Activated T-cell treated with anti-CD3 and anti-CD28 coated beads, Interleukin-2, amount 50 U/mL, for 4 hours (primary cell): ENCODE data around the gene IGSF23. TPM values are rescaled to one million over a fixed set of nuclear protein-coding genes. Genes with fewer than 3 reads are reported as not detected.
A peak's percentile ranks its signal among the peaks of the same experiment; 100 is the strongest.
"Not testable (repeated sequence)": the region's sequence is repeated elsewhere in the genome, so short reads cannot be mapped to it uniquely, and the experiment has no call there.

Experiments
- ATAC-seq, 2 donors: fragments of 200-7000 bp; cut with Tn5 transposase; one replicate each; pipeline ENCODE4 v1.10.0; 2021
- DNase-seq: peaks from one replicate; pipeline ENCODE4 v3.0.0-alpha.2; 2020
- H3K27me3 Mint-ChIP-seq: one replicate; pipeline ENCODE4 v1.8.0; 2021; ENCODE audit warnings: low read depth, mixed read lengths
- H3K36me3 Mint-ChIP-seq: one replicate; pipeline ENCODE4 v1.8.0; 2022; ENCODE audit warnings: mixed read lengths; ENCODE audit not compliant: insufficient read depth
- H3K4me1 Mint-ChIP-seq: one replicate; pipeline ENCODE4 v1.8.0; 2021; ENCODE audit warnings: low read depth, mixed read lengths
- H3K4me3 Mint-ChIP-seq: one replicate; pipeline ENCODE4 v1.8.0; 2021; ENCODE audit warnings: mild to moderate bottlenecking, moderate library complexity, mixed read lengths
- H3K9me3 Mint-ChIP-seq: one replicate; pipeline ENCODE4 v1.8.0; 2021; ENCODE audit warnings: mixed read lengths
- total RNA-seq, 3 donors: library from RNA; stranded (reverse); gene quantifications; one replicate each; pipeline ENCODE4 v1.2.1, GENCODE V29; 2021

IGSF23 gene
- total RNA-seq, 3 donors from 2014 or later = not detected

DNA sequence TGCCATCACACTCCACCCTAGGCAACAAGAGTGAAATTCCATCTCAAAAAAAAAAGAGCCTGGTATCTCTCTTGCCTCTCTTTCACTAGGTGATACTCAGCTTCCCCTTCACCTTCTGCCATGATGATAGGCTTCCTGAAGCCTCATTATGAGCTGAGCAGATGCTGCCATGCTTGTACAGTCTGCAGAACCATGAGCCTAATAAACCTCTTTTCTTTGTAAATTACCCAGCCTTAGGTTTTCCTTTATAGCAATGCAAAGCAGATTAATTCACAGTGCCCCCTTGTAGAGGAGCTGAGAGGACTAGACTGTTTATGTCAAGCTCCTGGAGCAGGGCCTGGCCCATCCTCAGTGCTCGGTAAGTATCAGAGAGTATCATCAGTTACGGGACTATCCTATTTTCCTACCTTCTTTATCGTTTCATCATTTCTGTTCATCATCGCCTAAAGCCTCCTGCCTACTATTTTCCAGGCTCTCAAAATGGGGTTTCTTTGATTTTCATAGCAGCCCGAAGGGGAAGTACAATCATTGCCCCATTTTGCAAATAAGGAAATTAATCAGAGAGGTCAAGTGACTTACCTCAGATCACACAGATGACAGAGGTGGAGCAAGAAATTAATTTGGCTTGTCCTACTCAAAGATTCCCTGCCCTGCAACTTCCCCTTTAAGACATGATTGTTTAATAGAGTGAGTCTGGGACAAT, 33.5 kb upstream of the IGSF23 start:
- DNase-seq (no peak), ATAC-seq (no peak)
- H3K27me3 Mint-ChIP-seq = peaks cover 17% of the 10 kb centered on the region
- no peaks in the 10 kb centered on the region for H3K4me1 Mint-ChIP-seq
- peaks cover 5% of the 10 kb centered on the region for H3K9me3 Mint-ChIP-seq
- H3K36me3 Mint-ChIP-seq = no peaks in the 10 kb centered on the region
- no peak overlapping the region for H3K4me3 Mint-ChIP-seq

DNA sequence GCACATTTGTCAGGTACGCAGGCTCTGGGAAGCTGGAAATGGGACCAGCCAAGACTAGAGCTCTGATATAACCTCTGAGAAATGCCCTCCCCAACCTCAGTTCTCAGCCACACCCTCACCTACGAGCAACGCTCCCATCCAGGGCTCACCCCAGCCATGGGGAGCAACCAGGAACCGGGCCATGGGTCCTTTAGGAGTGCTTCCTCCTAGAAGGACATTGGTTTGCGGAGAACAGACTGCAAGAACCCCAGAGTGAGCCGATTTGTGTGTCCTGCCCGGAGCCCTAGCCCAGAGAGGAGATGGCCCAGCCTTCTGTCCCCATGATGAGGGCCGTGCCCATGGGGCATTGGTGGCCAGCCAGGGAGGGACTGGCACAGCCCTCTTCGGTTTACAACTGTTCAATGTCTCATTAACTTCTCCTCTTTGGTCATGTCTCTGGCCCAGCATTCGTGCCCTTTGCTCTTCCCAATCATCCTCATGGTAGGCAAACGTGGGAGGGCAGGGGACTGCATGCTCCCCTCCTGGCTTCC, 32.9 kb upstream of the IGSF23 start:
- DNase-seq = no peak
- no peak overlapping the region for H3K4me3 Mint-ChIP-seq
- H3K27me3 Mint-ChIP-seq = peaks cover 17% of the 10 kb centered on the region
- no peaks in the 10 kb centered on the region for H3K36me3 Mint-ChIP-seq
- H3K4me1 Mint-ChIP-seq = no peaks in the 10 kb centered on the region
- ATAC-seq = no peak
- peaks cover 5% of the 10 kb centered on the region for H3K9me3 Mint-ChIP-seq

DNA sequence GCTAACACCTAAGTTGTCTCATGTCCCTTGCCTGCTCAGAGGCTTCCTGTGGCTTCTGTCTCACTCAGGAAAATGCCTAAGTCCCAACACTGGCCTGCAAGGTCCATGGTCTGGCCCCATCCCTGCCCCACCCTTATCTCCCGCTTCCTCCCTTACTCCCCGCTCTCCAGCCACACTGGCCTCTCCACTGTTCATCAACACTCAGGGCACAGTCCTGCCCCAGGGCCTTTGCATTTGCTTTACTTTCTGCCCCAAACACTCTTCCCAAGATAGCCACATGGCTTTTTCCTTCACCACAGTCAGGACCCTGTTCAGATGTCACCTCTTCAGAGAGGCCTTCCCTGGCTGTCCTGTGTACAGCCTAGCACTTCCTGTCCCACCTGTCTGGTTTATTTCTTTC, 32.1 kb upstream of the IGSF23 start:
- ATAC-seq = no peak
- Mint-ChIP-seq H3K27me3 (peaks cover 17% of the 10 kb centered on the region), H3K4me1 (no peaks in the 10 kb centered on the region), H3K9me3 (peaks cover 5% of the 10 kb centered on the region), H3K4me3 (no peak overlapping the region), H3K36me3 (no peaks in the 10 kb centered on the region)
- no peak for DNase-seq

DNA sequence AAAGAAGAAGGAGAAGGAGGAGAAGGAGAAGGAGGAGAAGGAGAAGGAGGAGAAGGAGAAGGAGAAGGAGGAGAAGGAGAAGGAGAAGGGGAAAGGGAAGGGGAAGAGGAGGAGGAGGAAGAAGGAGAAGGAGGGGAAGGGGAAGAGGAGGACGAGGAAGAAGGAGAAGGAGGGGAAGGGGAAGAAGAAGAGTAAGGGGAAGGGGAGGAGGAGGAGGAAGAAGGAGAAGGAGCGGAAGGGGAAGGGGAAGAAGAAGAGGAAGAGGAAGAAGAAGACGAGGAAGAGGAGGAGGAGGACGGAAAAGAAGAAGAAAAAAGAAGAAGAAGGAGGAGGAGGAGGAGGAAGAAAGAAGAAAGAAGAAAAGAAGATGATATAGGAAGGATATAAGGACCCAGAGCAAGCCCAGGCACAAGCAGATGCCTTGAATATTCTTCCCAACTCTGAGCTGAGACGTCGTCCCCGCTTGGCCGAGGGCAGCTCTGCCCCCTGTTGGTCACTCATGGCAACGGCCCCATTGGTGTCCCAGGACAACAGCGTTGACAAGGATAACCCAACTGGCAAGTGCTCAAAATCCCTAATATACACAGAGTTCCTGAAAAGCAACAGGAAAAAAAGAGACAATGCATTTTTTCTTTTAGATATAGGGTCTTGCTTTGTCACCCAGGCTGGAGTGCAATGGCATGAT, 30.6 kb upstream of the IGSF23 start:
- DNase-seq = no peak
- no peaks in the 10 kb centered on the region for H3K36me3 Mint-ChIP-seq
- no peak for ATAC-seq
- peaks cover 4% of the 10 kb centered on the region for H3K9me3 Mint-ChIP-seq
- no peaks in the 10 kb centered on the region for H3K4me1 Mint-ChIP-seq
- no peak overlapping the region for H3K4me3 Mint-ChIP-seq
- H3K27me3 Mint-ChIP-seq = peaks cover 17% of the 10 kb centered on the region

DNA sequence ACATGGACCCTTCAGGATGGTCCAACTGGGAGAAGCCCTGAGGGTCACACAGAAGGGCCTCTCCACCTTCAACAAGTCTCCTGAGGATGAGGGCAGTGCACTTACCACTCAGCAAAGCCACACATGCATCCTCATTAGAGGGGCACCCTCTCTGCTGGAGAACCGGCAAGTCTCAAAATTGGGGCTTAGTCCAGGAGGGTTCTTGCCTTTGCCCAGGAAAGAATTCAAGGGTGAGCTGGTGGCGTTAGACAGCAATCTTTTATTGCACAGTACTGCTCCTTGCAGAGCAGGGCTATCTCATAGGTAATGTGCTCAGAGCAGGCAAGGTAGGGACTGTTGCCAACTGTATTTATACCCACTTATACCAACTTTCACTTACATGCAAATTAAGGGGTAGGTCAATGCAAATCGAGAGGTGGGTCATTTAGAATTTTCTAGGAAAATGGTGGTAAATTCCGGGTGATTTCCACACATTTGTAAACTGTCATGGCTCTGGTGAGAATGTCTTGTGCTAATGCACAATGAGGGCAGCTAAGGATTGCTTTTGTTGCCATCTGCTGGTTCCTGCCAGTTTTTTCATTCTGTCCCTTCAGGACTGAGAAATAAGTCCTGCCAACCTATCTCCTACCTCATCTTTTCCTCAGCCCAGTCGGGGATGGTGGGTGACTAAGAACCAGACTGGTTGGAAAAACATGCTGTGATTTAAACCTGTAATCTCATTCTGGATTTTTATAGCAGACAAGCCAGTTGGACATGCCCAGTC, 27.8 kb upstream of the IGSF23 start:
- Mint-ChIP-seq H3K36me3 (no peaks in the 10 kb centered on the region), H3K27me3 (peaks cover 18% of the 10 kb centered on the region), H3K9me3 (no peaks in the 10 kb centered on the region), H3K4me1 (peaks cover 3% of the 10 kb centered on the region), H3K4me3 (no peak overlapping the region)
- DNase-seq (no peak), ATAC-seq (no peak)

DNA sequence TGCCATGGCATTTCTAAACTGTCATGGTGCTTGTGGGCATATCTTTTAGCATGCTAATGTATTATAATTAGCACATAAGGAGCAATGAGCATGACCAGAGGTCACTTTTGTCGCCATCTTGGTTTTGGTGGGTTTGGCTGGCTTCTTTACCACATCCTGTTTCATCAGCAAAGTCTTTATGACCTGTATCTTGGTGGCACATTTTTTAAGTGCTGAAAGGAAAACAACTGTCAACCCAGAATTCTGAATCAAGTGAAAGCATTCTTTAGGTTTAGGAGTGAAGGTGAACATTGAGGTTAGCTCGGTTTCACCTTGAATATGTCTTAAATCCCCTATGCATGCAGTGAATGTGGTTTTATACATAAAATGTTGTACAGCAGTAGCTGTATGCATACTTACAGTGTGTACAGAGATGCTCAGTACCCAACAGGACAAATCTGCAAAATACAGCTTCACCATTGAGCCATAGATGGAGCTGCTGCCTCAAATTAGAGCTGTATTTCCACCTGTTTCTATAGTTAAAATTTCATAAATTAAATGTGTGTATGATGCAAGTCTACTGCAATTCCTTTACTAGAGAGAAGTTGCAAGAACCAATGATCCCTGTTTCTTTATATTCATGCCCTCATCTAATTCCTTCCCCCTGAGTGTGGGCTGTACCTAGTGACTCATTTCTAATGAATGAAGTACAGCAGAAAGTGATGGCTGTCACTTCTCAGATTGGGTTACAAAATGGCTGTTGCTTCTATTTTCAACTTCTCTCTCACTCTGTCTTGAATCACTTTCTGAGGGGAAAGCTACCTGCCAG, 25.2 kb upstream of the IGSF23 start:
- peak; percentile 75 to 76 for ATAC-seq
- no peaks in the 10 kb centered on the region for H3K9me3 Mint-ChIP-seq
- H3K4me1 Mint-ChIP-seq = peaks cover 3% of the 10 kb centered on the region
- H3K36me3 Mint-ChIP-seq = no peaks in the 10 kb centered on the region
- DNase-seq = no peak
- H3K27me3 Mint-ChIP-seq = peaks cover 29% of the 10 kb centered on the region
- no peak overlapping the region for H3K4me3 Mint-ChIP-seq

DNA sequence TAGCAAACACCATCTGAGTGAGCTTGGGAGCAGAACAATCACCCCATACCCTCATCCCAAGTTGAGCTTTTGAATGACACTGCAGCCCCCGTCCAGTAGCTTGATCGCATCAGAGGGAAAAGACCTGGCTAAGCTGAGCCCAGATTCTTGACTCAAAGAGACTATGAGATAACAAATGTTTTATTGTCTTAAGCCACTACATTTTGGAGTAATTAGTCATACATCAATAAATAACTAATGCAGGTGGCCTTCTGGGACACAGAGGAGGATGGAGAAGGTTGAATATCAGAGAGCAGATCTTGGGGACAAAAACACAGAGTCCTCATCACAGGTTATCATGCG, 24.6 kb upstream of the IGSF23 start:
- ATAC-seq (no peak), DNase-seq (no peak)
- Mint-ChIP-seq H3K36me3 (no peaks in the 10 kb centered on the region), H3K4me1 (peaks cover 3% of the 10 kb centered on the region), H3K27me3 (peaks cover 25% of the 10 kb centered on the region), H3K9me3 (no peaks in the 10 kb centered on the region), H3K4me3 (no peak overlapping the region)

DNA sequence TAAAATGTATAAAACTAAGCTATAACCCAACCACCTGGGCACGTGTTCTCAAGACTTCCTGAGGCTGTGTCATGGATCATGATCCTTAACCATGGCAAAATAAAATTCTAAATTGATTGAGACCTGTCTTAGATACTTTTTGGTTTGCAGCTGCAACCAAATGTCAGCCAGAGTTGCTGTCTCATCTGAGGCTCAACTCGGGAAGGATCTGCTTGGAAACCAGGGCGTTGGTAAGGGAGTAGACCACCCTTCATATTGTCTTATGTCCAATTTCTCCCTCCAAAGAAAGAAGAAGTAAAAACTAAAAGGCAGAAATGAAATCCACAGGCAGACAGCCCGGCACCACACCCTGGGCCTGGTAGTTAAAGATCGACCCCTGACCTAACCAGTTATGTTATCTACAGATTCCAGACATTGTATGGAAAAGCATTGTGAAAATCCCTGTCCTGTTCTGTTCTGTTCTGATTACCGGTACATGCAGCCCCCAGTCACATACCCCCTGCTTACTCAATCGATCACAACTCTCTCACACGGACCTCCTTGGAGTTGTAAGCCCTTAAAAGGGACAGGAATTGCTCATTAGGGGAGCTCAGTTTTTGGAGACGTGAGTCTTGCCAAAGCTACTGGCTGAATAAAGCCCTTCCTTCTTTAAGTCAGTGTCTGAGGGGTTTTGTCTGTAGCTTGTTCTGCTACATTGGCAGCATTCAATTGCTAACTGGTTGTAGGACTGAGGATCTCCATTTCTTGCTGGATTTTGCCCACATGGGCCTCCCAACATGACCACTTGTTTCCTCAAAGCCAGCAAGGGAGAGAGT, 22.9 kb upstream of the IGSF23 start:
- DNase-seq (no peak), ATAC-seq (no peak)
- Mint-ChIP-seq H3K4me1 (peaks cover 3% of the 10 kb centered on the region), H3K9me3 (no peaks in the 10 kb centered on the region), H3K36me3 (no peaks in the 10 kb centered on the region), H3K27me3 (peaks cover 23% of the 10 kb centered on the region), H3K4me3 (no peak overlapping the region)

DNA sequence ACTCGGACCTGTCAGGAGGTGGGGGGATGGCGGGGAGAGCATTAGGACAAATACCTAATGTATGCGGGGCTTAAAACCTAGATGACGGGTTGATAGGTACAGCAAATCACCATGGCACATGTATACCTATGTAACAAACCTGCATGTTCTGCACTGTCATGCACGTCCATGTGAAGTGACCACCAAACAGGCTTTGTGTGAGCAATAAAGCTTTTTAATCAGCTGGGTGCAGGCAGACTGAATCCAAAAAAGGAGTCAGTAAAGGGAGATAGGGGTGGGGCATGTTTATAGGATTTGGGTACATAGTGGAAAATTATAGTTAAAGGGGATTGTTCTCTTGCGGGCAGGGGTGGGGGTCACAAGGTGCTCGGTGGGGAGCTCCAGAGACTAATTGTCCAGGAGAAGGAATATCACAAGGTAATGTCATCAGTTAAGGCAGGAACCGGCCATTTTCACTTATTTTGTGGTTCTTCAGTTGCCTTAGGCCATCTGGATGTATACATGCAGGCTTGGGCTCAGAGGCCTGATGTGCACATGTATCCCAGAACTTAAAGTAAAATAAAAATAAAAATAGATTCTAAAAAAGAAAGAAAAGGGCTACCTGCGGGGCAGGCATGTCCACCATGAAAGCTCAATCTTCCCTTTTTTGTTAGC, 21.9 kb upstream of the IGSF23 start:
- DNase-seq, H3K4me3 Mint-ChIP-seq, H3K36me3 Mint-ChIP-seq, ATAC-seq, H3K9me3 Mint-ChIP-seq, H3K4me1 Mint-ChIP-seq: not testable (repeated sequence)
- peaks cover 25% of the 10 kb centered on the region for H3K27me3 Mint-ChIP-seq

DNA sequence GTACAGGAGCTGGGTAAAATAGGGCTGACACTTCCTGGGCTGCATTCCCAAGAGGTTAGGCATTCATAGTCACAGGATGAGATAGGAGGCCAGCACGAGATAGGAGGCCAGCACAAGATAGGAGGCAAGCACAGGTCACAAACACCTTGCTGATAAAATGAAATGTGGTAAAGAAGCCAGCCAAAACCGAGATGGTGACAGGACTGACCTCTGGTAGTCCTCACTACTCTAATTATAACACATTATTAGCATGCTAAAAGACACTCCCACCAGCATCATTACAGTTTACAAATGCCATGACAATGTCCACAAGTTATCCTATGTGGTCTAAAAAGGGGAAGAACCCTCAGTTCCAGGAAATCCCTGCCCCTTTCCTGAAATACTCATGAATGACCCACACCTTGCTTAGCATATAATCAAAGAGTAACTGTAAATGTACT, 20.9 kb upstream of the IGSF23 start:
- peaks cover 27% of the 10 kb centered on the region for H3K27me3 Mint-ChIP-seq
- ATAC-seq (no peak), DNase-seq (no peak)
- H3K4me1 Mint-ChIP-seq = peaks cover 3% of the 10 kb centered on the region
- H3K36me3 Mint-ChIP-seq = no peaks in the 10 kb centered on the region
- no peak overlapping the region for H3K4me3 Mint-ChIP-seq
- peaks cover 2% of the 10 kb centered on the region for H3K9me3 Mint-ChIP-seq

DNA sequence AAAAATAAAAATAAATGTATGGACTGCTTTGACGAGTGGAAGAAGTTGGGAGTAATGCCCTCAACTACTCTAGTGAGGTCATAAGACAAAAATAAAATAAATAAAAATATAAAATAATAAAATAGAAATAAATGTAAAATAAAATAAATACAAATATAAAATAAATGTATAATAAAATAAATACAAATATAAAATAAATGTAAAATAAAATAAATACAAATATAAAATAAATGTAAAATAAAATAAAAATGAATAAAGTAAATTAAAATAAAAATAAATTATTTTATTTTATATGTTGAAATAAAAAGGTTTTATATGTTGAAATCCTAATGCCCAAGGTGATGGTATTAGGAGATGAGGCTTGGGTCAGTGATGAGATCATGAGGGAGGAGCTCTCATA, 20.1 kb upstream of the IGSF23 start:
- Mint-ChIP-seq H3K36me3 (no peaks in the 10 kb centered on the region), H3K9me3 (peaks cover 10% of the 10 kb centered on the region), H3K4me3 (no peak overlapping the region), H3K27me3 (peaks cover 27% of the 10 kb centered on the region), H3K4me1 (peaks cover 3% of the 10 kb centered on the region)
- DNase-seq = no peak
- no peak for ATAC-seq

DNA sequence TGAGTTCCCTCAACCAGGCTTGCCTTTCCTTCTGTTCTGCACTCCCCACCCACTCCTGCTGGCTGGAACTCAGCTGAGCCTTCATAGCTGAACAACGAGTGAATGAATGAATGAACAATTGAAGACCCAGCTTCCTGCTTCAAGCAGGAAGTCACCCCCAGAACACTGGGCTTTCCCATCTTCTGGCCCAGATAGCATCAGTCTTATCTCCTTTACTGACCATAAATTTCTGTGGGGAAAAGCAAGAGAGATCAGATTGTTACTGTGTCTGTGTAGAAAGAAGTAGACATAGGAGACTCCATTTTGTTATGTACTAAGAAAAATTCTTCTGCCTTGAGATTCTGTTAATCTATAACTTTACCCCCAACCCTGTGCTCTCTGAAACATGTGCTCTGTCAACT, 19.5 kb upstream of the IGSF23 start:
- H3K4me3 Mint-ChIP-seq, ATAC-seq, H3K36me3 Mint-ChIP-seq, H3K4me1 Mint-ChIP-seq, DNase-seq: not testable (repeated sequence)
- peaks cover 27% of the 10 kb centered on the region for H3K27me3 Mint-ChIP-seq
- peaks cover 11% of the 10 kb centered on the region for H3K9me3 Mint-ChIP-seq
